ENCODE measurements around the gene TMEM54. TPM values are rescaled to one million over a fixed set of nuclear protein-coding genes. Genes with fewer than 3 reads are reported as not detected.

The TMEM54 gene
- total RNA-seq (ENCODE audit: unreplicated experiment): 0.49 TPM
- long read RNA-seq, partial matches to known transcripts: 0 of 1 reads
- long read RNA-seq, other reads (novel, unspliced or antisense): 0 of 1 reads

GRCh38 chr1:32900956-32901822 lies at the start of gene TMEM54:
TMEM54 (minus strand) TSS chr1:32901389; CDS start chr1:32901238, 151 bp downstream.
- Mint-ChIP-seq H3K36me3 (ENCODE audit: low read depth, unreplicated experiment) (no peaks in the 10 kb centered on the region), H3K4me3 (ENCODE audit: unreplicated experiment) (peak within 1 kb of the TSS; percentile 86), H3K9me3 (ENCODE audit: unreplicated experiment) (no peaks in the 10 kb centered on the region), H3K4me1 (ENCODE audit: unreplicated experiment) (peaks cover 2% of the 10 kb centered on the region), H3K27me3 (ENCODE audit: unreplicated experiment) (peaks cover 16% of the 10 kb centered on the region), H3K27ac (ENCODE audit: unreplicated experiment) (no peak within 1 kb of the TSS)
- TF ChIP-seq CTCF (IDR thresholded peaks at IDR 0.05; ENCODE audit: unreplicated experiment): no peak
- no peak for DNase-seq (ENCODE audit: low spot score)

- peaks cover 13% of the 10 kb centered on the region for H3K36me3 Mint-ChIP-seq (ENCODE audit: low read depth, unreplicated experiment)
- no peak overlapping the region for H3K4me3 Mint-ChIP-seq (ENCODE audit: unreplicated experiment)
- no peaks in the 10 kb centered on the region for H3K4me1 Mint-ChIP-seq (ENCODE audit: unreplicated experiment)
- no peak for TF ChIP-seq CTCF (IDR thresholded peaks at IDR 0.05; ENCODE audit: unreplicated experiment)
- H3K27ac Mint-ChIP-seq (ENCODE audit: unreplicated experiment): no peak overlapping the region
- no peak for DNase-seq (ENCODE audit: low spot score)
- H3K27me3 Mint-ChIP-seq (ENCODE audit: unreplicated experiment): peaks cover 2% of the 10 kb centered on the region
- no peaks in the 10 kb centered on the region for H3K9me3 Mint-ChIP-seq (ENCODE audit: unreplicated experiment)
Measured at GRCh38 chr1:32949519-32949918, 48.3 kb upstream of the TMEM54 start.

GRCh38 chr1:32948905-32949304 lies 47.7 kb upstream of the TMEM54 start:
- H3K4me1 Mint-ChIP-seq (ENCODE audit: unreplicated experiment): no peaks in the 10 kb centered on the region
- no peak overlapping the region for H3K27ac Mint-ChIP-seq (ENCODE audit: unreplicated experiment)
- TF ChIP-seq CTCF (IDR thresholded peaks at IDR 0.05; ENCODE audit: unreplicated experiment): no peak
- H3K36me3 Mint-ChIP-seq (ENCODE audit: low read depth, unreplicated experiment): peaks cover 20% of the 10 kb centered on the region
- no peak overlapping the region for H3K4me3 Mint-ChIP-seq (ENCODE audit: unreplicated experiment)
- peaks cover 2% of the 10 kb centered on the region for H3K27me3 Mint-ChIP-seq (ENCODE audit: unreplicated experiment)
- H3K9me3 Mint-ChIP-seq (ENCODE audit: unreplicated experiment): no peaks in the 10 kb centered on the region
- DNase-seq (ENCODE audit: low spot score): no peak

GRCh38 chr1:32948390-32948722 lies 47.2 kb upstream of the TMEM54 start:
- DNase-seq (ENCODE audit: low spot score): no peak
- H3K36me3 Mint-ChIP-seq (ENCODE audit: low read depth, unreplicated experiment): peaks cover 25% of the 10 kb centered on the region
- no peaks in the 10 kb centered on the region for H3K4me1 Mint-ChIP-seq (ENCODE audit: unreplicated experiment)
- peaks cover 2% of the 10 kb centered on the region for H3K27me3 Mint-ChIP-seq (ENCODE audit: unreplicated experiment)
- no peak overlapping the region for H3K27ac Mint-ChIP-seq (ENCODE audit: unreplicated experiment)
- no peaks in the 10 kb centered on the region for H3K9me3 Mint-ChIP-seq (ENCODE audit: unreplicated experiment)
- no peak overlapping the region for H3K4me3 Mint-ChIP-seq (ENCODE audit: unreplicated experiment)
- TF ChIP-seq CTCF (IDR thresholded peaks at IDR 0.05; ENCODE audit: unreplicated experiment): no peak

All from endothelial cell (in vitro differentiated cells).